Stimulated activated CD4-positive, alpha-beta T cell treated with anti-CD3 and anti-CD28 coated beads, Interleukin-2, amount 100 ng/mL, for 48 hours (primary cell): ENCODE results near the gene ALDH7A1.

Experiments used
- DNase-seq, 2 donors: peaks; one replicate each; pipeline ENCODE4 v3.0.0-alpha.2; 2020

ALDH7A1 gene

GRCh38 chr5:126506079-126506478, 88.9 kb downstream of the ALDH7A1 start:
- no peak for DNase-seq

- DNase-seq, result no peak
These were observed 91.4 kb downstream of the ALDH7A1 start for GRCh38 chr5:126503602-126504104.

GRCh38 chr5:126501448-126501847, 93.6 kb downstream of the ALDH7A1 start:
- DNase-seq, result no peak

GRCh38 chr5:126499853-126500342, 95.1 kb downstream of the ALDH7A1 start:
- DNase-seq, result no peak

- DNase-seq, result no peak
These were observed 95.7 kb downstream of the ALDH7A1 start for GRCh38 chr5:126499278-126499677.

GRCh38 chr5:126497506-126497905, 97.5 kb downstream of the ALDH7A1 start:
- DNase-seq, result no peak

GRCh38 chr5:126494393-126494792, 100.6 kb downstream of the ALDH7A1 start:
- no peak for DNase-seq

GRCh38 chr5:126492939-126493338, 102.1 kb downstream of the ALDH7A1 start:
- DNase-seq, result no peak

- no peak for DNase-seq
These were observed 104.7 kb downstream of the ALDH7A1 start for GRCh38 chr5:126490167-126490940.

GRCh38 chr5:126488443-126489065, 106.5 kb downstream of the ALDH7A1 start:
- DNase-seq, result no peak

GRCh38 chr5:126487596-126487995, 107.4 kb downstream of the ALDH7A1 start:
- DNase-seq, result no peak

GRCh38 chr5:126486332-126486731, 108.7 kb downstream of the ALDH7A1 start:
- DNase-seq, result no peak

GRCh38 chr5:126484253-126484652, 110.8 kb downstream of the ALDH7A1 start:
- DNase-seq, result no peak

GRCh38 chr5:126483156-126483555, 111.9 kb downstream of the ALDH7A1 start:
- DNase-seq, result no peak

- DNase-seq, result no peak
These were observed 112.4 kb downstream of the ALDH7A1 start for GRCh38 chr5:126482591-126482990.

- DNase-seq, result no peak
These were observed 113.8 kb downstream of the ALDH7A1 start for GRCh38 chr5:126481243-126481642.
